Prostate gland (tissue), 2 donors: ENCODE data around the gene RORB.

Experiments
- CTCF ChIP-seq, 4 experiments: fragments of 200-600 bp in 2 of 4; fragments of 450-650 bp in 2 of 4; sonication (generic) in 2 of 4; IDR thresholded peaks; 1 replicate in 3 of 4; 2 replicates in 1 of 4; pipeline ENCODE4 v1.5.1; 2016 to 2019; ENCODE audit warnings: antibody characterized with exemption in 4 of 4, mild to moderate bottlenecking in 2 of 4, moderate library complexity in 2 of 4
- POLR2A ChIP-seq: fragments of 450-650 bp; IDR thresholded peaks from one replicate; pipeline ENCODE4 v1.6.1; 2016; ENCODE audit warnings: antibody characterized with exemption, mild to moderate bottlenecking
- POLR2AphosphoS5 ChIP-seq: sonication (generic); formaldehyde crosslinking; IDR thresholded peaks from one replicate; pipeline ENCODE4 v1.6.1; 2017; ENCODE audit warnings: antibody characterized with exemption

GRCh38 chr9:74498621-74499095 is 1.5 kb downstream of the RORB start:
- TF ChIP-seq POLR2A (no peak), CTCF (IDR thresholded peaks at IDR 0.05) (no peak), POLR2AphosphoS5 (no peak)
